ENCODE results near the gene COX19.
A peak's percentile ranks its signal among the peaks of the same experiment; 100 is the strongest.

Gene COX19

DNA sequence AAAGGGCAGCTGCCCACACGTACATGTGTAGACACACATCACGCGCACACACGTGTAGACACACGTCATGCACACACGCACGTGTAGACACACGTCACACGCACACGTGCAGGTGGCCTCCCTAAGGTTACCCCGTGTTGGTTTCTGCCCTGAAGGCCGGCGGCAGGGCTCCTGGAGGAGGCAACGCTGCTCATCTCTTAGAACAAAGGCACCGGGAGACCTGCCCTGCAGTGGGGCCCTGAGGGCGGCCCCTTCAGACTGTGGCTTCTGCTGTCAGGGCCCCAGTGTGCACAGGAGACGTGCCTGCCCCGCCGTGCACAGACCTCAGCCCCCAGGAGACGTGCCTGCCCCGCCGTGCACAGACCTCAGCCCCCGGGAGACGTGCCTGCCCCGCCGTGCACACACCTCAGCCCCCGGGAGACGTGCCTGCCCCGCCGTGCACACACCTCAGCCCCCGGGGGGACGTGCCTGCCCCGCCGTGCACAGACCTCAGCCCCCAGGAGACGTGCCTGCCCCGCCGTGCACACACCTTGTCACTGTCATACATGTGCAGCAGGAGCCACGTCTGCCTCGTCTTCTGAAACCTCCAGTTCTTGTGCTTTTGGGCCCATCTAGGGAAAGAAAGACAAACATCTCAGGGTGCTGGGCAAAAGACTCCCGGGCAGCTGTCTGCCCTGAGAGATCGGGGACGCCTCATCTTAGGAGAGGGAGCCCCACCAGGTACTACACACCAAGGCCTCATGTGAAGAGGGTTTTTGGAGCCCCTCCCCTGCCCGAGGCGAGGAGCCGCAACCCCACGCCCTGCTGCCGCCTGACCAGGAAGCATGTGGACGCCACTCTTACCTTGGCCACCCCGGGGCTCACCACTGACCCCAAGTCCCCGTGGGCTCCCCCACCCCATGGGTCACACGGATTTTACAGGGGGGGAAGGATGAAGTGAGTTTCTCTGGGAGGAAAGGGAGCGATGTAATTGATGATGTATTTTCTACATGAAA, 24.9 kb upstream of the COX19 start:
- no peak overlapping the region for H3K4me3 Mint-ChIP-seq
- no peaks in the 10 kb centered on the region for H3K4me1 Mint-ChIP-seq
- H3K36me3 Mint-ChIP-seq, result no peaks in the 10 kb centered on the region
- no peaks in the 10 kb centered on the region for H3K27me3 Mint-ChIP-seq
- H3K27ac Mint-ChIP-seq, result no peak overlapping the region
- no peaks in the 10 kb centered on the region for H3K9me3 Mint-ChIP-seq

DNA sequence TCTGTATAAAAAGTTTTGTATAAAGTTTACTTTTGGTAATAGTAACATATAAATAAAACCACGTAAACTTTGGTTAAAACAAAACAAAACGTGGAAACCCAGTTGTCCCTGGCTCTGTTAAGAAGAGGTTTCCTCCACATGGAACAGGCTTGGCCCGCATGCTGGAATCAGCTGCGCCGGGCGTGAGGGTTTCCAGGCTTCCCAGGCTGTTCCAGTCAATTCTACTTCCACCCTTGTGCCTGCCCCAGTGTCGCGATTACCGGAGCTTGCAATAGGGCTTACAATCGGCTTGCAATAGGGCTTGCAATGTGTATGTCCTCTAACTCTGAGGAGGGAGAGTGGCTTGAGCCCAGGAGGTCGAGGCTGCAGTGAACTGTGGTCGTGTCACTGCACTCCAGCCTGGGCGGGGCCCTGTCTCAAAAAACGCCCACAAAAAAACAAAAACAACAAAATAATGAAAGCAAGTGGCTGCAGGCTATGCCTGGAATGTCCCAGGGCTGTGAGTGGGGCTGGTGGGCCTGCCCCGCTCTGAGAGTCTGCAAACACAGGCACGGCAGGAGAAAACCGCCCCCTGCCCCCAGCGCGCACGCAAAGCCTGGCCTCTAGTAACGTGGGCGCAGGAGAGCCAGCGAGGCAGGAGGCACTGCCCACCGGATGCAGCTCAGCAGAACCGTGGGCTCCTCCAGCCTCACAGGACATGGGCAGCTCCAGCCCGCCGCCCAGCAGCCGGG, 24.0 kb upstream of the COX19 start:
- Mint-ChIP-seq H3K4me3 (no peak overlapping the region), H3K27ac (no peak overlapping the region), H3K27me3 (no peaks in the 10 kb centered on the region), H3K4me1 (no peaks in the 10 kb centered on the region), H3K36me3 (no peaks in the 10 kb centered on the region), H3K9me3 (no peaks in the 10 kb centered on the region)

DNA sequence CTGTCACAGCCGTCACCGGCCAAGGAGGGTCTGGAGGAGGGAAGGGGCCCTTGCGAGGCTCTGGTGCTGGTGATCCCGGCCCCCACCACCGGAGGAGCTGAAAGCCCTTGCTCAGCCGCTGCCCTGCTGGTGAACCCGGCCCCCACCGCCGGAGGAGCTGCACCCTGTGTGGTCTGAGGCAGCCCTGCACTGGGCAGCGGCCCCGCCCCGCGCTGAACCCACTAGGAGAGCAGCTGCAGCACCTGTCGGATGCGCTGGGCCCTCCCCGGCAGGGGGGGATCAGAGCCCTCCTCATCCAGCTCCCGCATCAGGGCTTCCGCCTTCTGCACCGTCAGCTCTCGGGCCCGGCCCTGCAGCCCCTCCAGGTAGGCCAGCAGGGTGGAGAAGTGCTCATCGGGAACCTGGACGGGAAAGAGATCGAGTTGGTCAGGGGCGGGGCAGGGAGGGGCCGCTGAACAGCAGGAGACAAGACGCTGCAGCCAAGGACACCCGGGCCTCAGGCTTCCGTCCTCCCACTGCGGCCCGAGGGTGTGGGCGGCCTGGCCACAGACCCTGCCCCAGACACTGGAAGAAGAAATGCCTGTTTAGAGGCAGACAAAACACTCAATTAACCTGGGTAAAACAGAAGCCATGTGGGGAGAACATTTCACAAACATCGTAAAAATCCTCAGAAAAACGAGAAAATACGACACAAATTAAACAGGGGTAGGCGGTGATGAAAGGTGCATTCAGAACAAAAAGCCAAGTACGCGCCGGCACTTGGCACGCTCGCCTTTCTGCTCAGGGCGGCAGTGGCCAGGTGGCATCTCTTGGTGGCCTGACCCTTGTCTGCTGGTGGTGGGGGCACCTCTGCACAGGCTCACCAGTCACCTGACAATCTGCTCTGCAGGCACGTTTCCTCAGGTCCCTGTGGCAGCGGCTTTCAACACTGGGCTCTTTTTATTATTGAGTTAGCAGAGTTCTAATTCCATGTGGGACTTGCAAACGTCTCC, 22.4 kb upstream of the COX19 start:
- no peak overlapping the region for H3K4me3 Mint-ChIP-seq
- H3K27me3 Mint-ChIP-seq, result no peaks in the 10 kb centered on the region
- H3K4me1 Mint-ChIP-seq, result no peaks in the 10 kb centered on the region
- H3K9me3 Mint-ChIP-seq, result no peaks in the 10 kb centered on the region
- no peak overlapping the region for H3K27ac Mint-ChIP-seq
- no peaks in the 10 kb centered on the region for H3K36me3 Mint-ChIP-seq

DNA sequence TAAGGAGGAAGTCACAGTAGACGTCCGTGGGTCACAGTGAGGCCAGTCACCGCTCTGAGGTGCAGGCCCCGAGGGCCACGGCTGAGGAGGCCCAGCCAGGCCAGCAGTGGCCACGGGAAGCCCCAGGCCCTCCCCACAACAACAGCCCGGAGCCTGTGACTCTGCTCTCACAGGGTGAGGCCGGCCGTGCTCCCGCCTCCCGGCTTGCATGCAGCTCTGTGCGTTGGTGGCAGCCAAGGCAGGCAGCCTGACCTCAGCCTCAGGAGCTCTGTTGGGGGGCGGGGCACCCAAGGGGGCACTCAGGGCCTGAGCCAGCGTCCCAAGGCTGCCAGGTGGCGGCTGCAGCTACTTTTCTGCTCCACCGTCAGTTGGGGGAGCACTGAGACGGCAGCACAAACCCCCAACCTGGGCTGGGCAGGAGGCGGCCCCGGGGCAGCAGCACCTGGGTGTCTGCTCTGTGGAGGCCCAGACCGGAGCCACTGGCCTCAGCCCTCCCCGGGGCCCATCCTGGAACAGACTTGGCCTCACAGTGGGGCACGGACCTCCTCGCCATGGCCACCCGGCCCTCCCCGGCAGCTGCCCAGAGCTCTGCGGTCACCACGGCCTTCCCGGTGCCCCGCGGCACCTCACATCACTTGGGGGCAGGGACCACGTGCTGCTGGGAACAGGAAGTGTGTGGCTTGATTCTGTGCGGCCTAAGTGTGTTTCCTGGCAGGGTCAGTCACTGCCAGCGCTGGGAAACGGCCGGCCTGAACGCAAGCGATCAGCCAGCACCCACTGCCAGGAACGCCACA, 20.9 kb upstream of the COX19 start:
- H3K4me3 Mint-ChIP-seq, result no peak overlapping the region
- no peaks in the 10 kb centered on the region for H3K27me3 Mint-ChIP-seq
- no peaks in the 10 kb centered on the region for H3K4me1 Mint-ChIP-seq
- H3K36me3 Mint-ChIP-seq, result no peaks in the 10 kb centered on the region
- H3K27ac Mint-ChIP-seq, result no peak overlapping the region
- H3K9me3 Mint-ChIP-seq, result no peaks in the 10 kb centered on the region

DNA sequence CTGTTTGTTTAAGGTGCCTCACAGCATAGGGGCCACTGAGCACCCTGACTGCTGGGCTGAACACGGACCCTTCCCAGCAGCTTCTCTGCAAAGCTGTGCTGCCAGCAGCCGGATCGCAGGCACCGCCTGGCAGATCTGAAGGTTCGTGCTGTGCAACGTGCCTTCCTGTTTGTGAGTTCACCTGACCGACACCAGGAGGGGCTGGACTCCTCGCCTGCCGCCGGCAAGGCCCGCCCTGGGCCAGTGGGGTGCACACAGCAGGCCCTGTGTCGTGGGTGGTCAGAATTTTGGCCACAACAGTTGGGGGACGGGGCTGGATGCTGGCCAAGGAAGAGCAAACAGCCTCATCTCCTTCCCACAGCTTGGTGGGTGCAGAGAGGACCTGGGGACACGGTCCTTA, 20.2 kb upstream of the COX19 start:
- Mint-ChIP-seq H3K27me3 (no peaks in the 10 kb centered on the region), H3K9me3 (no peaks in the 10 kb centered on the region), H3K36me3 (no peaks in the 10 kb centered on the region), H3K4me3 (no peak overlapping the region), H3K4me1 (no peaks in the 10 kb centered on the region), H3K27ac (no peak overlapping the region)

DNA sequence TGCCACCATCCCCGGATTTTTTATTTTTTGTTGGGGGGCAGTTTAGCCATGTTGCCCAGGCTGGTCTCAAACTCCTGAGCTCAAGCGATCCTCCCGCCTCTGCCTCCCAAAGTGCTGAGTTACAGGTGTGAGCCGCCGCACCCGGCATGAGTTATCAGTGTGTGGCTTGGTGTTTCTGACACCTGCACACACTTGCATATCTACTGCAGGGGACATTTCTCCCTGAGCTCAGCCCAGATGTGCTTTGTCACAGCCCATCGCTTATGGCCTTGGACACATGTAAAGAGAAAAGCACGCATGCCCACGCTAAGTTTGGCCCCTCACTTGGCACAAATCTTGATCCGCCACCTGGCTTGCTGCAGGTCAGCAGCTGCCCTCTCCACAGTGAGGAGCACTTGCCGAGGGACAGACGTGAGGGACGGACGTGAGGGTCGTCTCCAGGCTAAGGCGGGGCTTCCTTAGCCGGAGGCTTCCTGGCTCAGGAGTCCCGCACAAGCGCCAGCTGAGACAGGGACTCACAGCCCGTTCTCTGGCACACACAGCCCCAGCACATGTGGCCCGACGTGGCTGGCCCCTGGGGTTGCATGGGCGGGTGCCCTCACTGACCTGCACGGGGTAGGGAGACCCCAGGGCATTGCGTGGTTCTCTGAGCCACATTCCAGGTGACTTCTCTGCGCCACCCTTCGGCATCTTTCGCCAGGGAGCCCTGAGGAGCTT, 19.4 kb upstream of the COX19 start:
- Mint-ChIP-seq H3K4me3 (no peak overlapping the region), H3K4me1 (no peaks in the 10 kb centered on the region), H3K9me3 (no peaks in the 10 kb centered on the region), H3K27me3 (no peaks in the 10 kb centered on the region), H3K27ac (no peak overlapping the region), H3K36me3 (no peaks in the 10 kb centered on the region)

DNA sequence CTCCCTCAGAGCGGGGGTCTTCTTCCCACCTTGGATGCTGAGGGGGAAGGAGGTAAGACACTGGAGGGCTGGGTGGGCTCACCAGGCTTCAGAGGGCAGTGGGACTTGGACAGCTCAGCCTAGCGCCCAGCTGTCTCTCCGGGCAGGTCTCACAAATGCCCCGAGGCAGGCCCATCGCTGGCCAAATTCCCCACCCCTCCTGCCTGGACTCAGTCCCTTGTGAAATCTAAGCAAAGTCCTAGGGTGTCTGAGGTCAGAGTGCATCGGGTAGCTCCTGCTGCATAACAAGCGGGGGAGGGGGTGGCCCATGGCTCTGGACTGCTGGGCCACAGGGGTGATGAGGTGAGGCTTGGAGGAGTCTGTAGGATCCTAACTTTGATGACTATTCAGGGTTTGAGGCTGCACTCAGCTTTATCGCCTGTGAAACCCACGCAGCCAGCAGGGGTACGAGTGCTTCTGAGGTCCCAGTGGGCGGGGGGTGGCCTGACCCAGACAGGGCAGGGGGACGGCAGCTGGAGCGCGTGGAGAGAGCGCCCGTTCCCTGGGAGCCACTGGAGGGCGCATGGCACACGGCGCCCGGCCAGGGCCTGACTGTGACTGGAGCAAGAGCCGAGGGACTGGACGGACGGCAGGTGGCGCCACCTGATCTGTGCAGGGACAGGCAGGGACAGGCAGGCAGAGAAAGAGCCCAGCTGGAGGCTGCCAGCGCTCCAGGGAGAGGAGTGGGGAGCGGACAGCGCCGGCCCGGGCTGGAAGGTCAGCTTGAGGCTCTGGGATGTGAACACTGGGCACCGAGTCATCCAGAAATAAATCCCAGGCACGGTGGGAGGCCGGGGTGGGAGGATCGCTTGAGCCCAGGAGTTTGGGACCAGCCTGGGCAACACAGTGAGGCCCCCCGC, 17.6 kb upstream of the COX19 start:
- Mint-ChIP-seq H3K36me3 (no peaks in the 10 kb centered on the region), H3K27me3 (no peaks in the 10 kb centered on the region), H3K27ac (peak overlapping the region; percentile 35), H3K4me3 (no peak overlapping the region), H3K9me3 (no peaks in the 10 kb centered on the region), H3K4me1 (no peaks in the 10 kb centered on the region)

- Mint-ChIP-seq H3K4me1 (no peaks in the 10 kb centered on the region), H3K27me3 (no peaks in the 10 kb centered on the region), H3K36me3 (no peaks in the 10 kb centered on the region), H3K4me3 (no peak overlapping the region), H3K9me3 (no peaks in the 10 kb centered on the region), H3K27ac (no peak overlapping the region)
Observed at GRCh38 chr7:991729-992656, 16.6 kb upstream of the COX19 start.

GRCh38 chr7:990933-991728, 15.8 kb upstream of the COX19 start:
- Mint-ChIP-seq H3K27me3 (no peaks in the 10 kb centered on the region), H3K9me3 (no peaks in the 10 kb centered on the region), H3K36me3 (no peaks in the 10 kb centered on the region)

GRCh38 chr7:990352-990932, 15.1 kb upstream of the COX19 start:
- no peak overlapping the region for H3K4me3 Mint-ChIP-seq
- H3K36me3 Mint-ChIP-seq, result no peaks in the 10 kb centered on the region
- no peak overlapping the region for H3K27ac Mint-ChIP-seq
- H3K27me3 Mint-ChIP-seq, result no peaks in the 10 kb centered on the region
- no peaks in the 10 kb centered on the region for H3K9me3 Mint-ChIP-seq
- no peaks in the 10 kb centered on the region for H3K4me1 Mint-ChIP-seq

More at GRCh38 chr7:990933-991728, 15.8 kb upstream of the COX19 start:
- no peak overlapping the region for H3K4me3 Mint-ChIP-seq
- no peak overlapping the region for H3K27ac Mint-ChIP-seq
- H3K4me1 Mint-ChIP-seq, result no peaks in the 10 kb centered on the region

DNA sequence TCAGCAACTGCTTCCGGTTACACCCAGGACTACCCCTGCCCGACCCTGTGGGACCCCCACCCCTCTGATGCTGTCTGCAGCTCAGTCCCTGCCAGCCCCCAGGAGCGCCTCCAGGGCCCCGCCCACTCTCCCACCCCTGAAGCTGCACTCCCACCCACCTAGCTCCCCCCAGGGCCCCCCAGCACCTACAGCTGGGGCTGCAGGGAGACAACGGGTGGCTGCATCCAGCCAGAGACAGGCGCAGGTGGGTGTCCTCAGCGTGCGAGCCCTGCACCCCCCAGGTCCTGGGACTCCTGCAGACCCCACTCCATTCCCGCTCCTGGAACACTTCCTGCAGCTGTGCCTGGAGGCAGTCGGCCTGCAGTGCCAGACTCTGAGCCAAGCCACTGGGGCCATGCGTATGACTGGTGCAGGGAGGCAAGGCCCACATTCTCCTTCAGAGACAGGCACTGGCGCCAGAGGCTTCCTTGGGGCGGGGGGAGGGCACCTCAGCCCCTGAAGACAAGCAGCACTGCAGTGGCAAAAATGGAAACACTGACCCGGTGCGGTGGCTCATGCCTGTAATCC, 13.7 kb upstream of the COX19 start:
- H3K4me3 Mint-ChIP-seq, result no peak overlapping the region
- H3K27ac Mint-ChIP-seq, result no peak overlapping the region
- no peaks in the 10 kb centered on the region for H3K9me3 Mint-ChIP-seq
- H3K36me3 Mint-ChIP-seq, result no peaks in the 10 kb centered on the region
- no peaks in the 10 kb centered on the region for H3K27me3 Mint-ChIP-seq
- no peaks in the 10 kb centered on the region for H3K4me1 Mint-ChIP-seq
